ENCODE measurements around the gene CBX4.

Gene CBX4

DNA sequence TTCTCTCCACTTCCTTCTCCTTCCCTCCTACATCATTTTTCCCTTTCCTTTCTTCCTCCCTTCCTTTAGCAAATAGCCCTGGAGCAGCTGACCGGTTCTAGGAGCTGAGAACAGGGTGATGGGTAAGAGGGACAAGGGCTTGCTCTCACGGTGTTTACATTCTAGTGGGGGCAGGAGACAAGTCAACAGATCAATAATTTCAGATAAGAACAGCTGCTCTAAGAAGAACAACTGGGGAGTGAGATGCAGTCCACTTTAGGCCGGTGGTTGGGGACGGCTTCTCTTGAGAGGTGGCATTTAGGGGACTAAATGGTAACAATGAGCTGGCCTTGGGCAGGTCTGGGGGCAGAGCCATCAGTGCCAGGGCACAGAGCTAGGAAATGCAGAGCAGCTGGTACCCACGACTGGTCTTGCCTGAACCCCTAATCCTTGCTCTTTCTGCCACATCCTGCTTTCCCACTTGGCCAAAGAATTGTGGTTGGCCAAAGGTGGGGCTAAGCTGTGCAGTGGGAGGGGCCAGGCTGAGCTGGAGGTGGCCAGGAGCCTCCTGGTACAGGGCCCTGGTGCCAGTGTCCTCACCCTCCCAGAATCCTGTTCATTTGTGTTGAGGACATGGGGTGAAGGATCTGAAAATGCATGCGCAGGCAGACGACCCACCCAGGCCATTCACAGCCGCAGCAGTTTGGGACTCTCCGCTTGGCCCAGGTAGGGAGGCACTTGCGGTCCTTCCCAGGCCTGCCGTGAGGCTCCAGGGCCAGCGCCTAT is 17.7 kb downstream of the CBX4 start:
- Histone ChIP-seq H3K27me3 (ENCODE audit: low read depth) (no peaks in the 10 kb centered on the region), H3K4me3 (no peak overlapping the region)

DNA sequence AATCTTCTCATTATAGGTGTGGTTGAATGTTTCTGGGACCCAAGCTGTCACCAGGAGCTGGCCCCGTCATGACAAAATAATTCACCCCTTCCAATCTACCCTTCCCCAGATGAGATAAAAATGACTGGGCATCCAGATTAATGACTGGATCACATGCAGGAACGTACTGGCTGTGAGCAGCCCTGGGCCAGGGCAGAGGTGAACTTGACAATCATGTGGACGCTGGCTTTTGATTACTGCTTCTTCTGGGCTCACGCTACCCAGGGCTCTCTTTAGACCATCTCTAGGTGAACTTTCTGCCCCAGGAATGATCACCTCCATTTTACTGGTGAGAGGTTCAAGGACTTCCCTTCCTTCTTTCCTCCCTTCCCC is 18.3 kb downstream of the CBX4 start:
- in situ Hi-C loops (cut with MboI; ENCODE audit: low sequenced_read_pairs) = no loop called here
- H3K9me3 ChIP-seq = no peaks in the 10 kb centered on the region
- H3K4me1 ChIP-seq = no peaks in the 10 kb centered on the region
- no peak for DNase-seq (ENCODE audit: low spot score in 2 of 2)
- H3K27me3 ChIP-seq (ENCODE audit: low read depth) = no peaks in the 10 kb centered on the region
- H3K36me3 ChIP-seq (replicated peaks) = no peaks in the 10 kb centered on the region
- no peak overlapping the region for H3K4me3 ChIP-seq

More for the DNA sequence above, 17.7 kb downstream of the CBX4 start:
- Histone ChIP-seq H3K36me3 (replicated peaks) (no peaks in the 10 kb centered on the region), H3K4me1 (no peaks in the 10 kb centered on the region), H3K9me3 (no peaks in the 10 kb centered on the region)
- in situ Hi-C loops (cut with MboI; ENCODE audit: low sequenced_read_pairs) = no loop called here
- DNase-seq (ENCODE audit: low spot score in 2 of 2) = no peak

DNA sequence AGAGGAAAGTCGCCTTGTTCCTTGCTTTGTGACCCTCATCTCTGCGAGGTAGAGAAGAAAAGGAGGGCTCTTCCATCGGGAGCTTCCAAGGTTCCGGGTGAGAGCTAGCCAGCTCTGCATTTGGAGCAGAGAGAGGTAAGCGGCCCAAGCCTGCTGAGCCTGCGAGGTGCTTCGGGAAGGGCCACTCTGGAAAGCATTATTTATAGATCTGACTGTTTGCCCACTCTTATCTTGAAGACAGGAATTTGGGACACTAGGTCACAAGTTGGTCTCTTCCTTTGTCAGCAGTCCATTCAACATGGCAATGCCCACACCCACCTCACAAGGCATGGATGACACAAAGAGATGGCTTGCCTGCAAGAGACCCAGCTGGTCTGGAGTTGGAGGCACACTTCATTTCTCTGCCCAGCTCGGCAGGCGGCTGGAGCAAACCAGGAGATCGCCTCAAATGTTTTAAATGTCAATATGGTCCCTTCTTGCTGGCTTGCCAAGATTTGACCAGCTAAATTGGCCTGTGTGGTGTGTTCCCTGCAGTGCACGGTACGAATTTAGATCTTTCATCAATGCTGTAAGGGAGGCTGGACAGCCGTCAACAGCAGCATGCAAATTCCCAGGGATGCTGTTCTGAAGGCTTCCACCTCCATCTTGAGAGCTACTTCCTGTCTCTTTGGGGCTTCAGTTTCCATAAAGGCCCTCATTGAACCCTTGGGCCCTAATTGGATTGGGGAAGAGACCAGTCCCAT is 19.5 kb downstream of the CBX4 start:
- no peak for DNase-seq (ENCODE audit: low spot score in 2 of 2)
- H3K4me3 ChIP-seq = no peak overlapping the region
- no peaks in the 10 kb centered on the region for H3K9me3 ChIP-seq
- no peaks in the 10 kb centered on the region for H3K36me3 ChIP-seq (replicated peaks)
- no peaks in the 10 kb centered on the region for H3K4me1 ChIP-seq
- in situ Hi-C loops (cut with MboI; ENCODE audit: low sequenced_read_pairs) = no loop called here
- H3K27me3 ChIP-seq (ENCODE audit: low read depth) = no peaks in the 10 kb centered on the region

DNA sequence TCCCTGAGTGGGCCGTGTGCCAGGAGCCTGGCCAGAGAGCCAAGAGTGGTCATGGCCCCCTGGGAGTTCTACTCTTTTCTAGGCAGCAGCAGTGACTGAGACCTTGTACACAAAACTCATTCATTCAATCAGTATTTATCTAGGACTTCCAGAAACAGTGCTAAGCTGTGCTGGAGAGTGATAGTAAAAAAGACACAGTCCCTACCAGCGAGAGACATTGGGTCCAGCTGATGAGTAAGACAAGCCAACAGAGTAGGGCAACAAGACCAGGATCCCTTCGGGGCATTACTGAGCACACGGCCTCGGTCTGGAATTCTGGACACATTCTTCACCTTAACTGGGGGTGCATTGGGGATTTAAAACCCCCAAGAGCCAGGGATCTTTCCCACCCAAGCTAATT is 20.2 kb downstream of the CBX4 start:
- H3K9me3 ChIP-seq = no peaks in the 10 kb centered on the region
- H3K27me3 ChIP-seq (ENCODE audit: low read depth) = no peaks in the 10 kb centered on the region
- in situ Hi-C loops (cut with MboI; ENCODE audit: low sequenced_read_pairs) = no loop called here
- no peak for DNase-seq (ENCODE audit: low spot score in 2 of 2)
- no peaks in the 10 kb centered on the region for H3K4me1 ChIP-seq
- no peaks in the 10 kb centered on the region for H3K36me3 ChIP-seq (replicated peaks)
- no peak overlapping the region for H3K4me3 ChIP-seq

DNA sequence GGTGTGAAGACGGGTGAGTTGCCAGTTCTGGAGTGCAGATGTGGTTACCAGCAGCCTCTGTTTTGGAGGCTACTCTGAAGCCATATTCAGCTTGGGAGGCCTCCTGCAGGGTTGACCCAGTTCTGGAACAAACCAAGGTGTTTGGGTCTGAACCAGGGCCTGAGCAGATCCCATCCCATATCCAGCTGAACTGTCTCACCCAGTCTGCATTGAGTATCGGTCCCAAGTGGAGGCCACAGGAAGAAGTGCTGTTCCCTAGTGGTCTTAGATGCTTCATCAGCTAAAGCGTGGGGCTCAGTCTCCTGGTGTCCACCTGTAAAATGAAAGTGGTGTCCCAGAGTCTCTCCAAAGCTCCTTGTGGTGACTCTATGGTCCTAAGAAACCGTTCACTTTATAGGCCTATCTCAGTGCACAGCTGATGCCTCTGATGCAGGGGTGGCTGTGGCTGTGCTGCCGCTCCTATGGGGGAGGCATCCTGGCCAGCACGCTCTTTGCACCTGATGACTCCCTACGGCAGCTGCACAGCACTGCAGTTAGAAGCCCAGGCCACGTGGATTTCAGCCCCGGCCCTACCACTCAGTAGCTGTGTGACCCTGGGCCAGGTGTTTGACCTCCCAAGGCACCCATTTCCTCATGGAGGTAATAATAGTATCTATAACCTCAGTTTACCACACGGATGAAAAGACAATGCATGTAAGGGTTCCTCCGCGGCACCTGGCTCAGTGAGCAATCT is 21.0 kb downstream of the CBX4 start:
- Histone ChIP-seq H3K4me3 (no peak overlapping the region), H3K9me3 (no peaks in the 10 kb centered on the region), H3K36me3 (replicated peaks) (no peaks in the 10 kb centered on the region), H3K4me1 (peaks cover 2% of the 10 kb centered on the region; the same call in 1 of the 2 replicates), H3K27me3 (ENCODE audit: low read depth) (no peaks in the 10 kb centered on the region)
- no peak for DNase-seq (ENCODE audit: low spot score in 2 of 2)
- in situ Hi-C loops (cut with MboI; ENCODE audit: low sequenced_read_pairs) = no loop called here

DNA sequence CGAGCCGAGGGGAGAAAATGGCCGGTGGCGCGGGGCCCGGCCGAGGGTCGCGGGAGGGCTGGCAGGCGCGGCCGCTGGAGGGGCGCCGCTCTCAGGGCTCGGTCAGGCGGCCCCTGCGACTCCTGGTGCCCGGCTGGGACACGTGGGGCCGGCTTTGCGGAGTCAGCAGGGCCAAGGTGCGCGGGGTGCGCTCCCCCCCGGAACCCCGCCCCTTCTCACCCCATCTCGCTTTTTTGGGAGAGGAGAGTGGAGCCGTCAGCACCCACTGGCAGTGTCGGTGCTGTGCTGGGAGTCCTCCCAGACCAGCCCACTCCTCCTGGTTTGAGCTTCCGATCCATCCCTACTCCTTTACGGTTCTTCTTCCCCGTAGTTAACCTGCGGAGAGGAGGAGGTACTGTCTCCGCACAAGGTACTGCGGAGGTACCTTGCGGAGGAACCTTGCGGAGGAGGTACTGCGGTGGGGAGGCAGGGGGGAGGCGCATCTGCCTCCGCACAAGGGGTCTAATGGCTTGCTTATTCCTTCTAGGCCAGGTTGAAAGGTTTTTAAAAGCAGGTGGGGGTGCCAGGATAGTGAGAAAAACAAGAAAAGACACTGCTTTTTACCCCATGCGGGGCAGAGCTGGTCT is 23.3 kb downstream of the CBX4 start:
- DNase-seq (ENCODE audit: low spot score in 2 of 2) = no peak
- no peak overlapping the region for H3K4me3 ChIP-seq
- peaks cover 12% of the 10 kb centered on the region for H3K4me1 ChIP-seq
- in situ Hi-C loops (cut with MboI; ENCODE audit: low sequenced_read_pairs) = no loop called here
- H3K36me3 ChIP-seq (replicated peaks) = no peaks in the 10 kb centered on the region
- no peaks in the 10 kb centered on the region for H3K9me3 ChIP-seq
- H3K27me3 ChIP-seq (ENCODE audit: low read depth) = no peaks in the 10 kb centered on the region

DNA sequence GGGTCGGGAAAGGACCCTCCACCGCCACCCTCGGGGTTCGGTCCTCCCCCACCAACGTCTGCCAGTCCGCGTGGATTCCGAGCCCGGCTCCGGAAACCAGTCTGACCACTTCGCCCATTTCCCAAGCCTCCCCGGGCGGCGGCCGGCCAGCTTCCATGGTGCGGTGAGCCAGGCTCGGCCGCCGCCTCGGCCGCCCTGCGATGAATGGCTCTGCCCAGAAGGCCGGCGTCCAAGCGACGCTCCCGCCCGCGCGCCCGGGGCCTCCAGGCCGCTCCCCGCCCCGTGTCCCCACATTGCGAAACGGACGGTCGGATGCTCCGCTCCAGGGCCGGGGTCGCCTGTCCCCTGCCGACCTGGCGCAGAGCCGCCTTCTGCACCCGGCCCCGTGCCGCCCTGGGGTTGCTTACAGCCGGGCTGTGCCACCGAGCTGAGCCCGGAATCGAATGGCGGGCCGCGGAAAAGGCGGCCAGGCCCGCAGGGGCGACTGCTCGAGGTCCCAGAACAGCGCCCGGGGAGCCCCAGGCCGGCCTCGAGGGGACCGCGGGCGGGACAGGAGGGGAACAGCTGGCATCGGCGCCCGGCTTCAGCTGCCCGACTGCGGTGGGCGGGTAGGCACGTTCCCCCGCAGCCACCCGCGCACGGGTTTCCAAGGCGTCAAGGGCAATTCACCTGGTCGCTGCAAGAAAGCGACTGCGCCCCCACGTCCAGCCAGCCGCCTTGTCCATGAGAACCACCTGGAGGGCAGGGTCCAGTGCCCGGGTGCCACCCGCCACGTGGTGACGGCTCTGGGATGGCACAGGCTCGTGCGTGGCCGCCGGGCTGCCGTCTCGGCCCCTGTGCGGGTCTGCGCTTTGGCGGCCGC is 24.0 kb downstream of the CBX4 start:
- H3K9me3 ChIP-seq = no peaks in the 10 kb centered on the region
- in situ Hi-C loops (cut with MboI; ENCODE audit: low sequenced_read_pairs) = no loop called here
- H3K36me3 ChIP-seq (replicated peaks) = no peaks in the 10 kb centered on the region
- peaks cover 15% of the 10 kb centered on the region for H3K4me1 ChIP-seq
- no peaks in the 10 kb centered on the region for H3K27me3 ChIP-seq (ENCODE audit: low read depth)
- no peak overlapping the region for H3K4me3 ChIP-seq
- DNase-seq (ENCODE audit: low spot score in 2 of 2) = no peak

DNA sequence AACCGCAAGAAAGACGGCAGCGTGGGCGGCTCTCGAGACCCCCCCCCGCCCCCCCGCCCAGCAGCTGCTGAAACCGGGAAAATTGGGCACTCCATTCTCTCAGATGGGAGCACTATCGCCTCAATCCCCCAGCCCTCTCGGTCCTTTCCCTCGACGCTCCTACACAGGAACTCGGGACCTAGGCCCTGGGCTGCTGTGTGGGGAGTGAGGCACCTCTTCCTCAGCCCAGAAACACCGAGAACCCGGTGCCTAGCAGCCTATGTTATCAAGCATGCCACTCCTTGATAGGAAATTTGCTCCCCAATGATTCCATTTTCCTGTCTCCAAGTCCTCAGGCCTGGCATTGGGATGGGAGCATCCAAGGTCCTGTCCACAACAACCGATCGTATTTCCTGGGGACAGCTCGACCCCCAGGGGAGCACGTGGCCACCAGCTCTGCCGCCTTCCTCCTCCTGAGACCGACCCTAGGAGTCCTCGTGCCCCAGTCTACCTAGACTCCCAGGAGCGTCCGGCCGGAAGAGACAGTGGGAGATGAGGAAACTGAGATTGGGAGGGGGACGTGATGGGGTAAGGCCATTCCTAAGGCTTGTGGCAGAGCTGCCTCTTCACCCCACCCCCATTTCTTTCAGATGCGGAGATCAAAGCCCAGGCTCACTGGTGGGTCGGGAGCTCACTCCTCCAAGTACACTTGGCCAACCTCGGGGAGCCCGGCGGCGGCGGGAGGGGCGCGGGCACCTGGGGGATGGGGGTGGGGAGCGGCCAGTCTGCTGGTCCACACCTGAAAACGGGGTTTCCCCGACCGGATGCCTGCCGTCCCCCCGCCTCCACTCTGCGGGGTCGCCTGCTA is 24.9 kb downstream of the CBX4 start:
- peaks cover 16% of the 10 kb centered on the region for H3K4me1 ChIP-seq
- no peak for DNase-seq (ENCODE audit: low spot score in 2 of 2)
- H3K9me3 ChIP-seq = no peaks in the 10 kb centered on the region
- H3K4me3 ChIP-seq = no peak overlapping the region
- H3K27me3 ChIP-seq (ENCODE audit: low read depth) = no peaks in the 10 kb centered on the region
- no peaks in the 10 kb centered on the region for H3K36me3 ChIP-seq (replicated peaks)
- in situ Hi-C loops (cut with MboI; ENCODE audit: low sequenced_read_pairs) = no loop called here

DNA sequence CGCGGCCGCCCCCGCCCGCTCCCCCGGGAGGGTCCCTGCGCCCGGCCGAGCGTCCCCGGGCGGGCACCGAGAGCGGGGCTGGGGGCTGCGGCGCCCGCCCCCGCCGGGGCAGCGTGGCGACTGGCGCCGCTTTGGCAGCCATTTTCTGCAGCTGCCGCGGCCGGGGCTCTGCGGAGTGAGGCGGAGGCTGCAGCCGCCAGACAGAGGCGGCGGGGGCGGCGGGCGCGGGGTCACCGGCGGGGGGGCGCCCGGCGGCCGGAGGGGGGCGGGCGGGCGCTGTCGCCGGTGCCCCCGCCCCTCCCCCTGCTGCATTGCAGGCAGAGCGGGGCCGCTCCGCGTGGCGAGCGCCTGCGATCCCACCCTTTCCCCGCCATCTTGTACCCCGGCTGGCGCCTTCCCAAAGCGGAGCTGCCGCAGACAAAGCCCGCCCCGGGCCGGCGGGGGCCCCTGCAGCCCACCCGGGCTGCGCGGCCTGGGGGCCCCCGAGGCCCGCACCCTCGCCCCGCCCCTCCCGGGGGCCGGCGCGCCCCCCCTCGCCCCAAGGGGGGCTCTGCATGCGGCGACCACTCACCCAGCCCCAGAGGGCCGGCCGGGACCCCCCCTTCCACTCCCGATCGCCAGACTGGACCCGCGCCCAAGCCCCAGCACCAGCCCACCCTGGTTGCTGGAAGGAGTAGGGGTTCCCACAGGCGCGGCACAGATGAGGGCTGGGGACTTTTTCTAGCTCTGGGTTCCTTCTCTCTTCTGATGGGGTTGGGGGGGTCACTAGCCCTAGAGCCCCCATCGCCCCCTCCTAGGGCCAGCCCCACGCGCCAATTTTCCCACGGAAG is 25.7 kb downstream of the CBX4 start:
- Histone ChIP-seq H3K4me3 (no peak overlapping the region), H3K27me3 (ENCODE audit: low read depth) (no peaks in the 10 kb centered on the region), H3K36me3 (replicated peaks) (no peaks in the 10 kb centered on the region), H3K9me3 (no peaks in the 10 kb centered on the region), H3K4me1 (peaks cover 20% of the 10 kb centered on the region)
- DNase-seq (ENCODE audit: low spot score in 2 of 2) = peak in 1 of 2 experiments; percentile 64
- in situ Hi-C loops (cut with MboI; ENCODE audit: low sequenced_read_pairs) = no loop called here

DNA sequence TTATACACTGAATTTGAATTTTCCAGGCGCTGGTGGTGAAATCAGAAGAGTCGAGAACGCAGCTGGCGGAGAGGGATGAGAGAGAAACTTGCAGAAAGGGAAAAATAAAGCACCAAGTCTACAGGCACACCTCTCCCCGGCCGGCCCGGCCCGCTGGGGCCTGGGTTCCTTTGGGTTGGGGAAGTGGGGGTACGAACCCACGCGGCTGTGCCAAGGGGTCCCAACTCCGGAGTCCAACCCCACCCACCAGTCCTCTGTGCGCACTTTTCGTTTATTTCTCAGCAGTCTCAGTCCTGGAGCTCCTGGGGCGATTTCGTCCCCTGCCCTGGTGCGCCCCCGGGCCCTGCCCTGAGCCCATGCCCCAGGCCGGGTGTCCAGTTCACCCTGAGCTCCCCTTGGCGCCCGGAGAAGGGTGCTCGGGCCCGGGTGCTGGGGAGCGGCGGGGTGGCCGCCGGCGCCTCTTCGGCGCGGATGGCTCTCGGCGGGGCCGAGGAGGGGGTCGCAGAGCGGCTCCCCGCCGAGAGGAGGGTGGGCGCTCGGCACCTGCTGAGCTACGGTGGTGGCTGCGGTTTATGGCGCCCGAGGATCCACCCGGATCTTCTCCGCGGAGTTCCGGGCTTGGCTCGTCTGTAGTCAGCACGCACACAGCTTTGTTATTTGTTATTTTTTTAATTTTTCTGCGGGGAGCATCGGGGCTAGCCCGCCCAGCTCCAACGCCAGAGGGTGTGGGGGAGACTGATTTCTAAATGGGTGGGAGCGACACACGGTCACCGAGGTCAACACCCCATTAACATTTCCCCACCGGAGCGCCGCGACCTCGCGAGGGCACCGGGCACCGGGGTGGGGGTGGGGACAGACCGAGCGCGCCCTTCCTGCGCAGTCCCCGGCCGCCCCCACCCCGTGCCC is 26.6 kb downstream of the CBX4 start:
- Histone ChIP-seq H3K27me3 (ENCODE audit: low read depth) (no peaks in the 10 kb centered on the region), H3K4me3 (no peak overlapping the region), H3K36me3 (replicated peaks) (no peaks in the 10 kb centered on the region), H3K9me3 (no peaks in the 10 kb centered on the region), H3K4me1 (peaks cover 20% of the 10 kb centered on the region)
- peak in 1 of 2 experiments; percentile 16 for DNase-seq (ENCODE audit: low spot score in 2 of 2)
- in situ Hi-C loops (cut with MboI; ENCODE audit: low sequenced_read_pairs) = no loop called here

DNA sequence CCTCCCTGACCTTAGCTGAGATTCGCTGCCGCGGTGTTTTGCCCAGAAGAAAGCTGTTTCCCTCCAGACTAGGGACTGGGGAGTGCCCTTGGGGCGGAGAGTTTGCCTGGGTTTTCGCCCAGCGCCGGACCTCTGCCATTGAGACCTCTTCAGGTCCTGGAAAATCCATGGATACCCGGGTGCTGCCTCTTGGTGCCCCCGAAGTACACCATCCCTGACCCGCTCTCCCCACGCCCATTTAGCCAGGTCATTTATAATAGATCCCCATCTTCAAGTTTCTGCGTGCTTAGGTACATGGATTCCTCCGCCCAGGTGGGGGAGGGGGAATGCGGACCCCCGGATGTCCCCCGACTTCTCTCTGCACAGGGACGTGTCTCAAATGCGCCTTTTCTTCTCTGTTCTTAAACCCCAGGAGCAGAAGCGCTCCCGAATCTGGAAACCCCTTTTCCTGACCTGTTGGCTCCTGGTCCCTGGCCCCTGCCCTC is 27.3 kb downstream of the CBX4 start:
- in situ Hi-C loops (cut with MboI; ENCODE audit: low sequenced_read_pairs) = no loop called here
- DNase-seq (ENCODE audit: low spot score in 2 of 2) = no peak
- Histone ChIP-seq H3K27me3 (ENCODE audit: low read depth) (no peaks in the 10 kb centered on the region), H3K4me1 (peaks cover 20% of the 10 kb centered on the region), H3K36me3 (replicated peaks) (no peaks in the 10 kb centered on the region), H3K9me3 (no peaks in the 10 kb centered on the region), H3K4me3 (peak overlapping the region; percentile 35)

Data from HAP-1 (cell line).